K562 (cell line): ENCODE results near the gene MAP3K20.

ENCODE experiments used
- ATF7 ChIP-seq: fragments of 450-650 bp; IDR thresholded peaks from 2 replicates; pipeline ENCODE4 v1.7.1; 2014; ENCODE audit warnings: mild to moderate bottlenecking, moderate library complexity
- EZH2 ChIP-seq: IDR thresholded peaks from 2 replicates; pipeline ENCODE4 v1.6.1; 2012; ENCODE audit warnings: low read depth, mild to moderate bottlenecking, inconsistent platforms, low read length, borderline replicate concordance
- HDGF ChIP-seq: fragments of 450-650 bp; IDR thresholded peaks from 2 replicates; pipeline ENCODE4 v1.6.1; 2016
- MTA3 ChIP-seq: fragments of 450-650 bp; formaldehyde crosslinking; IDR thresholded peaks from 2 replicates; pipeline ENCODE4 v1.6.1; 2017; ENCODE audit warnings: mild to moderate bottlenecking, borderline replicate concordance
- PHB ChIP-seq: fragments of 250-450 bp; sonication (Bioruptor Pico); IDR thresholded peaks from 2 replicates; pipeline ENCODE4 v1.5.0; 2021
- ZNF316 ChIP-seq: fragments of 450-650 bp; IDR thresholded peaks from 2 replicates; pipeline ENCODE4 v1.6.1; 2016
- ZZZ3 ChIP-seq: fragments of 450-650 bp; IDR thresholded peaks from 2 replicates; pipeline ENCODE4 v1.6.1; 2016; ENCODE audit warnings: antibody characterized with exemption, mild to moderate bottlenecking, moderate library complexity
- TF ChIP-seq, protein P1 (sequence below), 3 experiments: IDR thresholded peaks in 2 of 3; conservative IDR thresholded peaks in 1 of 3; 2 replicates each; pipeline ENCODE4 v1.5.1; 2011 to 2012; ENCODE audit warnings: low read length in 3 of 3, mild to moderate bottlenecking in 3 of 3, control low read depth in 2 of 3, improper control_type of control experiment in 1 of 3, inconsistent platforms in 1 of 3, low read depth in 1 of 3, mixed read lengths in 1 of 3, moderate library complexity in 1 of 3; ENCODE audit not compliant: insufficient read depth in 2 of 3
- TF ChIP-seq, protein P2 (sequence below): fragments of 150-350 bp; conservative IDR thresholded peaks from 2 replicates; pipeline ENCODE4 v1.6.1; 2014; ENCODE audit warnings: low read length

DNA sequence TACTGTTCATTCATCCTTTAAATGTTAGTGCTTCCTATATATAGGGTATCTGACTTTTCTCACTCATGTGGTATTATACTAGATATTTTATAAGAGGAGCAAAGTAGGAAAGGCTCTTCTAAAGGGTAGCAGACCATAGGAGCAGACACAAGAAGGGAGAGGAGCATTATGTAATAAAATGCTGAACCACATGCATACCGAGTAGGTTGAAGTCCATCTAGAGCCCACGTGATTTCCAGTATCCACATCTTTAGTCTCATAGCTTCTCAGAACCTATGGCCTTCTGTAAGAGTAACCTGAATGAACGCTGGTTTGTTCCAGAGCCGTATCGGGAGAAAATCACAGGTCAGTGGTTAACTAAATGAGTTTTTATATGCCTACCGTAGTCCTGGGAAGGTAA lies 85.9 kb downstream of the MAP3K20 start:
- TF ChIP-seq PHB (no peak), ZNF316 (no peak), MTA3 (no peak), HDGF (no peak), ATF7 (no peak), EZH2 (no peak), ZZZ3 (no peak)
- TF ChIP-seq, protein P1, sequence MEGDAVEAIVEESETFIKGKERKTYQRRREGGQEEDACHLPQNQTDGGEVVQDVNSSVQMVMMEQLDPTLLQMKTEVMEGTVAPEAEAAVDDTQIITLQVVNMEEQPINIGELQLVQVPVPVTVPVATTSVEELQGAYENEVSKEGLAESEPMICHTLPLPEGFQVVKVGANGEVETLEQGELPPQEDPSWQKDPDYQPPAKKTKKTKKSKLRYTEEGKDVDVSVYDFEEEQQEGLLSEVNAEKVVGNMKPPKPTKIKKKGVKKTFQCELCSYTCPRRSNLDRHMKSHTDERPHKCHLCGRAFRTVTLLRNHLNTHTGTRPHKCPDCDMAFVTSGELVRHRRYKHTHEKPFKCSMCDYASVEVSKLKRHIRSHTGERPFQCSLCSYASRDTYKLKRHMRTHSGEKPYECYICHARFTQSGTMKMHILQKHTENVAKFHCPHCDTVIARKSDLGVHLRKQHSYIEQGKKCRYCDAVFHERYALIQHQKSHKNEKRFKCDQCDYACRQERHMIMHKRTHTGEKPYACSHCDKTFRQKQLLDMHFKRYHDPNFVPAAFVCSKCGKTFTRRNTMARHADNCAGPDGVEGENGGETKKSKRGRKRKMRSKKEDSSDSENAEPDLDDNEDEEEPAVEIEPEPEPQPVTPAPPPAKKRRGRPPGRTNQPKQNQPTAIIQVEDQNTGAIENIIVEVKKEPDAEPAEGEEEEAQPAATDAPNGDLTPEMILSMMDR (IDR thresholded peaks at IDR 0.05 in 2 of 3, conservative IDR thresholded peaks at IDR 0.05 in 1 of 3; ENCODE audit: insufficient read depth in 2 of 3, low read depth in 1 of 3, low read length in 3 of 3), result no peak
- TF ChIP-seq, protein P2, sequence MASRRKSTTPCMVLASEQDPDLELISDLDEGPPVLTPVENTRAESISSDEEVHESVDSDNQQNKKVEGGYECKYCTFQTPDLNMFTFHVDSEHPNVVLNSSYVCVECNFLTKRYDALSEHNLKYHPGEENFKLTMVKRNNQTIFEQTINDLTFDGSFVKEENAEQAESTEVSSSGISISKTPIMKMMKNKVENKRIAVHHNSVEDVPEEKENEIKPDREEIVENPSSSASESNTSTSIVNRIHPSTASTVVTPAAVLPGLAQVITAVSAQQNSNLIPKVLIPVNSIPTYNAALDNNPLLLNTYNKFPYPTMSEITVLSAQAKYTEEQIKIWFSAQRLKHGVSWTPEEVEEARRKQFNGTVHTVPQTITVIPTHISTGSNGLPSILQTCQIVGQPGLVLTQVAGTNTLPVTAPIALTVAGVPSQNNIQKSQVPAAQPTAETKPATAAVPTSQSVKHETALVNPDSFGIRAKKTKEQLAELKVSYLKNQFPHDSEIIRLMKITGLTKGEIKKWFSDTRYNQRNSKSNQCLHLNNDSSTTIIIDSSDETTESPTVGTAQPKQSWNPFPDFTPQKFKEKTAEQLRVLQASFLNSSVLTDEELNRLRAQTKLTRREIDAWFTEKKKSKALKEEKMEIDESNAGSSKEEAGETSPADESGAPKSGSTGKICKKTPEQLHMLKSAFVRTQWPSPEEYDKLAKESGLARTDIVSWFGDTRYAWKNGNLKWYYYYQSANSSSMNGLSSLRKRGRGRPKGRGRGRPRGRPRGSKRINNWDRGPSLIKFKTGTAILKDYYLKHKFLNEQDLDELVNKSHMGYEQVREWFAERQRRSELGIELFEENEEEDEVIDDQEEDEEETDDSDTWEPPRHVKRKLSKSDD, result no peak
